Uterus (tissue), 4 donors: ENCODE measurements around the gene DCAF8. TPM values are rescaled to one million over a fixed set of nuclear protein-coding genes. Genes with fewer than 3 reads are reported as not detected.

Experiments
- DNase-seq, 2 donors: peaks; one replicate each; pipeline ENCODE4 v3.0.0-alpha.2; 2019 to 2020
- H3K27ac ChIP-seq, 2 donors: fragments of 200-600 bp; sonication (generic); 1 replicate in 1 of 2; 2 replicates in 1 of 2; pipeline ENCODE4 v1.5.1; 2016 to 2018
- H3K27me3 ChIP-seq, 2 donors: fragments of 200-600 bp; sonication (generic); one replicate each; pipeline ENCODE4 v1.5.1; 2018 to 2019; ENCODE audit warnings: control low read depth in 1 of 2
- H3K36me3 ChIP-seq, 2 donors: fragments of 200-600 bp; sonication (generic); one replicate each; pipeline ENCODE4 v1.5.1; 2019; ENCODE audit warnings: control low read depth in 1 of 2
- H3K4me1 ChIP-seq, 2 donors: fragments of 200-600 bp; sonication (generic); one replicate each; pipeline ENCODE4 v1.5.1; 2018 to 2019; ENCODE audit warnings: control low read depth in 1 of 2
- H3K4me3 ChIP-seq, 2 donors: fragments of 200-600 bp; sonication (generic); 1 replicate in 1 of 2; 2 replicates in 1 of 2; pipeline ENCODE4 v1.5.1; 2018 to 2019; ENCODE audit warnings: mild to moderate bottlenecking in 1 of 2
- H3K9me3 ChIP-seq, 2 donors: fragments of 200-600 bp; sonication (generic); one replicate each; pipeline ENCODE4 v1.5.1; 2019; ENCODE audit warnings: control low read depth in 1 of 2
- POLR2A ChIP-seq, 2 donors: fragments of 450-650 bp; IDR thresholded peaks; one replicate each; pipeline ENCODE4 v1.6.1; 2016; ENCODE audit warnings: antibody characterized with exemption in 2 of 2, mild to moderate bottlenecking in 1 of 2, moderate library complexity in 1 of 2
- intact Hi-C: fragments of 100-400 bp; cut with DNase I; formaldehyde crosslinking; loops from one replicate; pipeline ENCODE4 v1.15.1; 2023; ENCODE audit warnings: low total_unique reads
- total RNA-seq, 4 donors: library from RNA; depleted of rRNA in 3 of 4; stranded (reverse); fragments of >200 nt in 3 of 4; gene quantifications; one replicate each; pipeline versions ENCODE4 v1.1.0 to v1.2.4, GENCODE V29; 2014 to 2023
- TF ChIP-seq, protein P1 (sequence below), 4 experiments: fragments of 200-600 bp in 2 of 4; fragments of 450-650 bp in 2 of 4; sonication (generic) in 2 of 4; IDR thresholded peaks; one replicate each; pipeline ENCODE4 v1.5.1; 2016 to 2019; ENCODE audit warnings: antibody characterized with exemption in 4 of 4, mild to moderate bottlenecking in 2 of 4, moderate library complexity in 1 of 4
- donor health status: DM: yes; HTN: yes; CAD: no.

The DCAF8 gene
- total RNA-seq, 4 donors from 2014 or later, result 36.8 to 167 (median 94.8) TPM

DNA sequence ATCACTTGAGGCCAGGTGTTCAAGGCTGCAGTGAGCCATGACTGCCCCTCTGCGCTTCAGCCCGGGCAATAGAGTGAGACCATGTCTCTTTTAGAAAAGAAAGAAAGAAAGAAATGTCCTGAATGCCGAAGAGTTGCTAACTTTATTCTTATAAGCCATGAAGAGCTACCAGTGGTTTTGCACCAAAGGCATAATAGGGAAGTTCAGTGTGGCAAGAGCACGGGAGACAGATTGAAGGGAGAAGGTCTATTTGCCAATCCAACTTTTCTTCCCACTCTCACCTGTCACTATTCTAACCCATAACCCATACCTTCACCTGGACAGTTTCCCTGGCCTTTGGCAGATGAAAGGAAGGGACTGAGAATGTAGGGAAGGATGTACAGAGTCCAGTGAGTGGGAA, 61.6 kb downstream of the DCAF8 start:
- Histone ChIP-seq H3K36me3 (no peaks in the 10 kb centered on the region), H3K4me3 (no peak overlapping the region), H3K4me1 (no peaks in the 10 kb centered on the region), H3K27ac (no peak overlapping the region), H3K27me3 (no peaks in the 10 kb centered on the region), H3K9me3 (no peaks in the 10 kb centered on the region)
- DNase-seq, result no peak
- TF ChIP-seq, protein P1, sequence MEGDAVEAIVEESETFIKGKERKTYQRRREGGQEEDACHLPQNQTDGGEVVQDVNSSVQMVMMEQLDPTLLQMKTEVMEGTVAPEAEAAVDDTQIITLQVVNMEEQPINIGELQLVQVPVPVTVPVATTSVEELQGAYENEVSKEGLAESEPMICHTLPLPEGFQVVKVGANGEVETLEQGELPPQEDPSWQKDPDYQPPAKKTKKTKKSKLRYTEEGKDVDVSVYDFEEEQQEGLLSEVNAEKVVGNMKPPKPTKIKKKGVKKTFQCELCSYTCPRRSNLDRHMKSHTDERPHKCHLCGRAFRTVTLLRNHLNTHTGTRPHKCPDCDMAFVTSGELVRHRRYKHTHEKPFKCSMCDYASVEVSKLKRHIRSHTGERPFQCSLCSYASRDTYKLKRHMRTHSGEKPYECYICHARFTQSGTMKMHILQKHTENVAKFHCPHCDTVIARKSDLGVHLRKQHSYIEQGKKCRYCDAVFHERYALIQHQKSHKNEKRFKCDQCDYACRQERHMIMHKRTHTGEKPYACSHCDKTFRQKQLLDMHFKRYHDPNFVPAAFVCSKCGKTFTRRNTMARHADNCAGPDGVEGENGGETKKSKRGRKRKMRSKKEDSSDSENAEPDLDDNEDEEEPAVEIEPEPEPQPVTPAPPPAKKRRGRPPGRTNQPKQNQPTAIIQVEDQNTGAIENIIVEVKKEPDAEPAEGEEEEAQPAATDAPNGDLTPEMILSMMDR (IDR thresholded peaks at IDR 0.05), result no peak
- TF ChIP-seq POLR2A (IDR thresholded peaks at IDR 0.05), result no peak
- intact Hi-C loops, result loop anchor here (10.0 kb wide), 1 partner anchor 1014 kb away; the partner anchor contains the start of gene FCER1G

DNA sequence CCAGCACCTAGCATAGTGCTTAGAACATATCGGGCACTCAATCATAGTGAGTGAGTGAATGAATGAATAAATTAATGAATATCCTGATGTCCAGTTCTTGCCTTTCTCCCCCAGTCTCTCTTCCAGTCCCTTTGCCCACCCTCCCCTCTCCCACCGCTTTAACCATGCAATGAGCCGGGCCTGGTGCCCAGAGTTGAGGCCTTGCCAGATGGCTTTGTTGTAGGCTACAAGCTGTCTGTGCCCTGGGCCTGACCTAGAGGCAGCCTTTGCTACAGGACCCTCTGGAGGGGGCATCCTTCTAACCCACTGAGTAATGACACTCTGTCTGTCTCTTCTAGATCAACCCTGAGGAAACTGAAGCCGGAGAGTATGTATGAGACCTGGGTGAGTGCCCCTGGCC, 65.1 kb downstream of the DCAF8 start:
- TF ChIP-seq, protein P1 (IDR thresholded peaks at IDR 0.05), result no peak
- no peak for TF ChIP-seq POLR2A (IDR thresholded peaks at IDR 0.05)
- Histone ChIP-seq H3K27ac (no peak overlapping the region), H3K36me3 (no peaks in the 10 kb centered on the region), H3K27me3 (no peaks in the 10 kb centered on the region), H3K4me3 (no peak overlapping the region), H3K4me1 (peaks cover 0 to 5% of the 10 kb centered on the region in 2 donors), H3K9me3 (no peaks in the 10 kb centered on the region)
- DNase-seq, result no peak
- intact Hi-C loops, result loop anchor here (10.0 kb wide), 2 partner anchors 58 to 102 kb away; partner anchors contain the start of gene IGSF8

DNA sequence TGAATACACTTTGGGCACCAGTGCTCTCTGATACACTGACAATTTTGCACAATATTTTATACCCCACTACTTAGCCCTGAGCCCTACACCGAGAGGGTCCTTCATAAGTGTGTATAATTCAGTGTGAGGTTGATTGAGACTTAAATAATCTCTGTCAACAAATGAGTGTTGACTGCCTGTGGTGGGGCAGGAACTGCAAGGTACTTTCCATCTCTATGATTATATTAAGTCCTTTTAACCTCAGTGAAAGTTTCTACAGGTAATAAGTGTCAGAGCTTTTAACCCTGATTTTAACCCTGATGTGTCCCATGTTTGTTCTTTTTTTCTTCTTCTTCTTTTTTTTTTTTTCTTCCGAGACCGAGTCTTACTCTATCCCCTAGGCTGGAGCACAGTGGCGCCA, 66.2 kb downstream of the DCAF8 start:
- Histone ChIP-seq H3K27me3 (no peaks in the 10 kb centered on the region), H3K9me3 (no peaks in the 10 kb centered on the region), H3K27ac (no peak overlapping the region), H3K4me3 (no peak overlapping the region), H3K4me1 (peaks cover 0 to 5% of the 10 kb centered on the region in 2 donors), H3K36me3 (no peaks in the 10 kb centered on the region)
- intact Hi-C loops, result loop anchor here (10.0 kb wide), 2 partner anchors 59 to 101 kb away; partner anchors contain the start of gene IGSF8
- DNase-seq, result no peak
- no peak for TF ChIP-seq POLR2A (IDR thresholded peaks at IDR 0.05)
- TF ChIP-seq, protein P1 (IDR thresholded peaks at IDR 0.05), result no peak

DNA sequence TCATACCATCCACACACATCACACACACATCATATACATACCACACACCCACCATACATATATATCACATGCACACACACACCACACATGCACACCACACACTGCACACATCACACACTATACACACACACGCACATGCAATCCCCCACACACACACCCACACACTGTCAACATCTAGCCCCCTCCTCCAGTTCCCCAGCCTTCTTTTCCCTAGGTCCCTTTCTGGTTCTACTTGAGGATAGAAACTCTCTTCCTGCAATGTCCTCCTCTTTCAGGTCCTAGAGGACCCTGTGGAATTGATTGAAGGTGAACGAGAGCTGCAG, 67.7 kb downstream of the DCAF8 start:
- Histone ChIP-seq H3K4me1 (peaks cover 0 to 5% of the 10 kb centered on the region in 2 donors), H3K27me3 (no peaks in the 10 kb centered on the region), H3K4me3 (no peak overlapping the region), H3K27ac (no peak overlapping the region), H3K36me3 (no peaks in the 10 kb centered on the region), H3K9me3 (no peaks in the 10 kb centered on the region)
- TF ChIP-seq POLR2A (IDR thresholded peaks at IDR 0.05), result no peak
- TF ChIP-seq, protein P1 (IDR thresholded peaks at IDR 0.05), result no peak
- intact Hi-C loops, result loop anchor here (5.0 to 10.0 kb wide), 3 partner anchors 60 to 100 kb away; partner anchors contain the start of gene IGSF8
- no peak for DNase-seq

DNA sequence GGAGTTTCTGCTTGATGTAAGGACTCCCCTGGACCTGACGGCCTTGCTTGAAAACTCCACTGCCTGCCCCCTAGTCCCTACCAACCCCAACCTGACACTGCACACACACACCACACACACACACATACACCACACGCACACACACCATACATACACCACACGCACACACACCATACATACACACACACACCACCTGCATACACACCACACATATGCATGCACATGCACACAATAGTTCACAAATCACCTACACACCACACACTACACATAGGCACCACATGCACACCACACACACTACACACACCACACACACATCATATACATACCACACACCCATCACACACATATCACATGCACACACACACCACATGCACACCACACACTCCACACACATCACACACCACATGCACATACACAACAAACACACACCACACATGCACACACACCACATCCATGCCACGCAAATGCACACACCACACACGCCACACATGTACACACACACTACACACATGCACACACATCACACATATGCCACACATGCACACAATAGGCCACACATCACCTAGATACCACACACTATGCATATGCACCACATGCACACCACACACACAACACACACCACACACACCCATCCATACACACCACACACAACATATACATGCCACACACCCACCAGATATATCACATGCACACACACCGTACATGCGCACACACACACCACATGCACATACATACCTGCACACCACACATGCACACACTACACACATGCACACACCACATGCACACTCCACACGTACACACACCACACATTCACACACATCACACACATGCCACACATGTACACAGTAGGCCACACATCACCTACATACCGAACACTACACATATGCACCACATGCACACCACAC, 68.3 kb downstream of the DCAF8 start:
- Histone ChIP-seq H3K9me3 (no peaks in the 10 kb centered on the region), H3K4me3 (no peak overlapping the region), H3K27me3 (no peaks in the 10 kb centered on the region), H3K27ac (no peak overlapping the region), H3K4me1 (peaks cover 0 to 5% of the 10 kb centered on the region in 2 donors), H3K36me3 (no peaks in the 10 kb centered on the region)
- no peak for DNase-seq
- no peak for TF ChIP-seq POLR2A (IDR thresholded peaks at IDR 0.05)
- TF ChIP-seq, protein P1 (IDR thresholded peaks at IDR 0.05), result no peak
- intact Hi-C loops, result loop anchor here (5.0 to 10.0 kb wide), 3 partner anchors 61 to 99 kb away; partner anchors contain the start of gene IGSF8
